GM06990 (cell line): ENCODE measurements around the gene B4GALNT3.

Experiments used
- DNase-seq: peaks from one replicate; pipeline ENCODE4 v3.0.0-alpha.2; 2011; ENCODE audit not compliant: insufficient read length; ENCODE audit errors: extremely low read depth
- H3K27me3 ChIP-seq: replicated peaks from 2 replicates; pipeline ENCODE4 v1.6.0; 2011; ENCODE audit warnings: low read length; ENCODE audit not compliant: control insufficient read depth, insufficient read depth
- H3K36me3 ChIP-seq: 2 replicates; pipeline ENCODE4 v1.5.1; 2011; ENCODE audit warnings: low read length; ENCODE audit not compliant: control insufficient read depth, insufficient read depth
- H3K4me3 ChIP-seq: replicated peaks from 2 replicates; pipeline ENCODE4 v1.5.1; 2011; ENCODE audit warnings: low read depth, mild to moderate bottlenecking, control low read depth, low read length
- CTCF ChIP-seq: IDR thresholded peaks from 2 replicates; pipeline ENCODE4 v1.5.1; 2011; ENCODE audit warnings: low read length, control low read depth, mild to moderate bottlenecking, inconsistent platforms; ENCODE audit not compliant: insufficient read depth, poor library complexity, severe bottlenecking

B4GALNT3 gene

GRCh38 chr12:457676-458075 lies 2.1 kb upstream of the B4GALNT3 start:
- TF ChIP-seq CTCF, result no peak
- DNase-seq, result no peak
- Histone ChIP-seq H3K4me3 (no peak overlapping the region), H3K36me3 (no peaks in the 10 kb centered on the region), H3K27me3 (no peaks in the 10 kb centered on the region; the same call in 1 of the 2 replicates)

- no peak overlapping the region for H3K4me3 ChIP-seq
- no peaks in the 10 kb centered on the region for H3K36me3 ChIP-seq
- no peak for DNase-seq
- TF ChIP-seq CTCF, result no peak
- H3K27me3 ChIP-seq, result peaks cover 3% of the 10 kb centered on the region
Observed at GRCh38 chr12:459050-459429, 699 bp upstream of the B4GALNT3 start.

DNA sequence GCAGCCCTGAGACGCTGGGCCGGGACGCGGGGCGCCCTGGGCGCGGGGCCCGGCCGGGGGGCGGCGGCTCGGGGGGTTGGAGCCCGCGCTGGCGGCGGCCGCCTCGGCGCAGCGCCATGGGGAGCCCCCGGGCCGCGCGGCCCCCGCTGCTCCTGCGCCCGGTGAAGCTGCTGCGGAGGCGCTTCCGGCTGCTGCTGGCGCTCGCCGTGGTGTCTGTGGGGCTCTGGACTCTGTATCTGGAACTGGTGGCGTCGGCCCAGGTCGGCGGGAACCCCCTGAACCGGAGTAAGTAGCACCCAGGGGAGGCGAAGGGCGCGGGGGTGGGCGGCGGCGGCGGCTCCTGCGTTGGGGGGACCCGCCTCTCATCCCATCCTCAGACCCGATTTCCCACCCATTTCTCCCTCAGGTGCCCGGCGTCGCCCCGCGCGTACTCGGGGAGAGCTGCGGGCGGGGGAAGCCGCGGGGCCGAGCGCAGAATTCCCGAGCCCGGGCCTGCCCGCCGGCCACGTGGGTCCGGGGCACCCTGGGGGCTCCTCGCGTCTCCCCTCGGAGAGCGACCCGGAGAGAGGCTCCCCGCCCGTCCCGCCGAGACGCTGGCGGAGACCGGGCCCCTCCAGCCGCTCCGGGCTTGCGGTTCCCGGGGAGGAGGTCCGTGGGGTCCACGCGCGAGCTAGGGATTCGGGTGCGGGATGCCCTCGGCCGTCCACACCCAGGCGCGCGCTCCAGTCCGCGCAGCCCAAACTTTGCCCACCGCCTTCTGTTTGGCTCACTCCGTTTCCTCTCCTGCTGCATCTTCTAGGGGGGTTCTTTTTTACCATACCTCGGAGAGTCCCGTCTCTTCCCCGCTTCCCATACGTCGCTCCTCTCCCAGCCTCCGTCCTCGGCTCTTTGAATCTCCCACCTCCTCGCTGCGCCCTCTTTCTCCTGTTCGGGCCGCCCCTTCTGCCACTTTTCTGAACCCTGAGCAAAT lies 807 bp downstream of the B4GALNT3 start:
- H3K36me3 ChIP-seq, result no peaks in the 10 kb centered on the region
- no peak for TF ChIP-seq CTCF
- DNase-seq, result peak; percentile 19
- peak overlapping the region; percentile 51 for H3K4me3 ChIP-seq
- peaks cover 5% of the 10 kb centered on the region for H3K27me3 ChIP-seq

- peaks cover 5% of the 10 kb centered on the region for H3K27me3 ChIP-seq
- H3K4me3 ChIP-seq, result no peak overlapping the region
- no peaks in the 10 kb centered on the region for H3K36me3 ChIP-seq
- TF ChIP-seq CTCF, result no peak
- DNase-seq, result no peak
Observed at GRCh38 chr12:461425-461824, 1.7 kb downstream of the B4GALNT3 start.

DNA sequence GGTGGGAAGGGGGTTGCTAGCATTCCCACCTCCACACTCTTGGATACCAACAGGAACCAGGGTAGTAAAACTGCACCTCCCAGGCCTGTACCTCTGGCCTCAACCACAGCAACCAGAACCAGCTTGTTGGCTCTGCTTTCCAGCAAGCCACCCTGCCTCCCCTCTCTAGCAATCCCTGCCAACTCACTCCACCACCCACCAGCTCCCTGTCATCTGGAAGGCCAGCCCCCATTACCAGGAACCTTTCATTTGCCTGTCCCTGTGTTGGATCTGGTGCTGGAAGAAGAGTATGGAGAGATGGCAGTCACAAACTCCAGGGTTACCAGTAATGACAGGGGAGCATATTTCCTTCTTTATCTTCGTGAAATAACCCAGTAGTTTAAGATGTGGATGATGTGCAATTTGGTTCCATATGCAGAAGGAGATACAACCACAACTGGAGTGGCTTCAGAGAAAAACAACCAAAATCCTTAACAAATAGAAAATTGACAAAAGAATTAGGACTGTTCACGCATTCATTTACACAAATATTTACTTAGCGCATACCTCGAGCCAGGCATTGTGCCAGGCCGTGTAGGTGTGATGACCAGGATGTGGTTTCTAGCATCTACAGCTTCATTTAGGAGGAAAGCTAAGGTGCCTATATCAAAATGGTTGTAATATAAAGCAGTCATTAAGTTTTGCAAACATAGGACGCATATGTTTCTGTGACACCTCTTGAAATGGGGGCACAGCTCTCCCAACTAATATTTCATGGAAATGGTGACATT lies 3.4 kb downstream of the B4GALNT3 start:
- Histone ChIP-seq H3K36me3 (no peaks in the 10 kb centered on the region), H3K27me3 (peaks cover 5% of the 10 kb centered on the region), H3K4me3 (no peak overlapping the region)
- DNase-seq, result no peak
- TF ChIP-seq CTCF, result no peak
